Upper lobe of left lung (tissue), 6 donors: Measurements from ENCODE around the gene DCUN1D3. TPM values are rescaled to one million over a fixed set of nuclear protein-coding genes. Genes with fewer than 3 reads are reported as not detected.

Experiments used
- ATAC-seq, 2 donors: fragments of 200-7000 bp; cut with Tn5 transposase; one replicate each; pipeline ENCODE4 v1.9.1; 2022; ENCODE audit warnings: mild to moderate bottlenecking in 2 of 2, moderate library complexity in 2 of 2; ENCODE audit not compliant: low FRiP score in 2 of 2
- DNase-seq, 2 donors: peaks; one replicate each; pipeline ENCODE4 v3.0.0-alpha.2; 2019 to 2020
- H3K27ac ChIP-seq, 4 donors: fragments of 200-600 bp; sonication (generic); one replicate each; pipeline ENCODE4 v1.5.1; 2016 to 2019
- H3K27me3 ChIP-seq, 4 donors: fragments of 200-600 bp; sonication (generic); one replicate each; pipeline ENCODE4 v1.5.1; 2017 to 2019
- H3K36me3 ChIP-seq, 4 donors: fragments of 200-600 bp; sonication (generic); one replicate each; pipeline ENCODE4 v1.5.1; 2016 to 2019
- H3K4me1 ChIP-seq, 4 donors: fragments of 200-600 bp; sonication (generic); one replicate each; pipeline ENCODE4 v1.5.1; 2018 to 2019
- H3K4me3 ChIP-seq, 4 donors: fragments of 200-600 bp; sonication (generic); one replicate each; pipeline ENCODE4 v1.5.1; 2017 to 2019; ENCODE audit warnings: mild to moderate bottlenecking in 2 of 4, moderate library complexity in 1 of 4
- H3K9me3 ChIP-seq, 4 donors: fragments of 200-600 bp; sonication (generic); one replicate each; pipeline ENCODE4 v1.5.1; 2018 to 2019
- CTCF ChIP-seq, 6 experiments: fragments of 450-650 bp in 4 of 6; fragments of 200-600 bp in 2 of 6; sonication (generic) in 2 of 6; IDR thresholded peaks; one replicate each; pipeline ENCODE4 v1.5.1; 2016 to 2019; ENCODE audit warnings: antibody characterized with exemption in 6 of 6
- EP300 ChIP-seq, 4 donors: sonication (generic); formaldehyde crosslinking; IDR thresholded peaks; one replicate each; pipeline ENCODE4 v1.5.1; 2017; ENCODE audit warnings: antibody characterized with exemption in 4 of 4, control low read depth in 2 of 4
- POLR2A ChIP-seq, 4 donors: fragments of 450-650 bp; IDR thresholded peaks; one replicate each; pipeline ENCODE4 v1.5.1; 2016 to 2017; ENCODE audit warnings: antibody characterized with exemption in 4 of 4, mild to moderate bottlenecking in 2 of 4
- POLR2AphosphoS5 ChIP-seq, 2 donors: sonication (generic); formaldehyde crosslinking; IDR thresholded peaks; one replicate each; pipeline ENCODE4 v1.5.1; 2017; ENCODE audit warnings: antibody characterized with exemption in 2 of 2
- WGBS, 2 donors: methylation state at CpG; one replicate each; pipeline ENCODE4 v1.1.5; 2017 to 2018; 5-methylcytosine and 5-hydroxymethylcytosine counted together
- total RNA-seq, 6 donors: library from RNA; depleted of rRNA in 4 of 6; stranded (reverse); fragments of >200 nt in 4 of 6; gene quantifications; one replicate each; pipeline versions ENCODE4 v1.1.0 to v1.2.1, GENCODE V29; 2016 to 2021
- donor health status: DM: no; HTN: no; CAD: no; lungs with moderate emphysema.
- donor health status: DM: no; HTN: yes; CAD: no; lungs with severe emphysema.

Gene DCUN1D3
- total RNA-seq, 6 donors from 2014 or later, result 7.2 to 33.0 (median 19.3) TPM

GRCh38 chr16:20904507-20905081 is 4.4 kb upstream of the DCUN1D3 start:
- Histone ChIP-seq H3K4me1 (peaks cover 59 to 63% (median 61%) of the 10 kb centered on the region in 4 donors), H3K27ac (peak overlapping the region; percentile 64 to 99 (median 95)), H3K36me3 (no peaks in the 10 kb centered on the region), H3K4me3 (no peak overlapping the region), H3K9me3 (no peaks in the 10 kb centered on the region), H3K27me3 (no peaks in the 10 kb centered on the region)
- DNase-seq (peak in 1 of 2 donors; percentile 38), ATAC-seq (no peak)
- TF ChIP-seq POLR2A (IDR thresholded peaks at IDR 0.05) (peak in 1 of 4 donors; percentile 9), CTCF (IDR thresholded peaks at IDR 0.05) (peak in 1 of 6 experiments; percentile 12), POLR2AphosphoS5 (IDR thresholded peaks at IDR 0.05) (peak in 1 of 2 donors; percentile 41), EP300 (IDR thresholded peaks at IDR 0.05) (peak in 1 of 4 donors; percentile 4)
- WGBS, 2 donors, result 8 to 17% methylated on average over 3 of the region's 3 CpGs

GRCh38 chr16:20903899-20904506 is 3.8 kb upstream of the DCUN1D3 start:
- peak overlapping the region; percentile 64 to 99 (median 95) for H3K27ac ChIP-seq
- peaks cover 59 to 69% (median 64%) of the 10 kb centered on the region in 4 donors for H3K4me1 ChIP-seq
- ATAC-seq, result no peak

GRCh38 chr16:20903116-20903898 is 3.1 kb upstream of the DCUN1D3 start:
- Histone ChIP-seq H3K4me3 (no peak overlapping the region), H3K27ac (peak overlapping the region; percentile 95 to 99 (median 97)), H3K27me3 (no peaks in the 10 kb centered on the region), H3K4me1 (peaks cover 61 to 74% (median 67%) of the 10 kb centered on the region in 4 donors), H3K36me3 (no peaks in the 10 kb centered on the region), H3K9me3 (no peaks in the 10 kb centered on the region)
- WGBS, 2 donors, result 76 to 77% methylated on average over 4 to 5 of the region's 5 CpGs
- ATAC-seq (no peak), DNase-seq (no peak)
- TF ChIP-seq POLR2AphosphoS5 (IDR thresholded peaks at IDR 0.05) (no peak), POLR2A (IDR thresholded peaks at IDR 0.05) (no peak), EP300 (IDR thresholded peaks at IDR 0.05) (no peak), CTCF (IDR thresholded peaks at IDR 0.05) (no peak)

More at GRCh38 chr16:20903899-20904506, 3.8 kb upstream of the DCUN1D3 start:
- DNase-seq, result no peak
- no peak for TF ChIP-seq POLR2A (IDR thresholded peaks at IDR 0.05)
- no peak for TF ChIP-seq POLR2AphosphoS5 (IDR thresholded peaks at IDR 0.05)
- no peak for TF ChIP-seq CTCF (IDR thresholded peaks at IDR 0.05)
- no peak for TF ChIP-seq EP300 (IDR thresholded peaks at IDR 0.05)
- H3K4me3 ChIP-seq, result no peak overlapping the region
- no peaks in the 10 kb centered on the region for H3K27me3 ChIP-seq
- no peaks in the 10 kb centered on the region for H3K9me3 ChIP-seq
- 36 to 47% methylated on average over 5 of the region's 5 CpGs for WGBS, 2 donors
- no peaks in the 10 kb centered on the region for H3K36me3 ChIP-seq

DNA sequence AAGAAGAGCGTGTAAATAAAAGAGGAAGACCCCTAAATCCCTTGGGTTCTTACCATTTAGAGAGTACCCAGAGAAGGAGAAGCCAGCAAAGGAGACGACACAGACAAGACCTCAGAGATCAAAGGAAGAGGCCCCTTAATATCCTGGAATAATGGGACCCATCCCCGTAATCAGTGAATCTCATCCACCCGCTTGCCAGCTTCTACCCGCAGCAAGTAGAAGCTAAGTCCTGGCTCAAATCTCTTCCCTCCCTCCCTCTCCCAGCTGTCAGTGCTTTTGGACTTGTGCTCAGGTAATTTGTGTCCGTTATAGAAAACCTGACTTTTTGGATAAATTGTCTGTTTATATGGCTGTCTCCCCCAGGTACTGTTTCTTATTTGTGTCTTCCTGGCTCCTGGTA is 2.3 kb upstream of the DCUN1D3 start:
- Histone ChIP-seq H3K9me3 (no peaks in the 10 kb centered on the region), H3K36me3 (no peaks in the 10 kb centered on the region), H3K4me3 (peak overlapping the region in 1 of 4 donors; percentile 91), H3K27ac (peak overlapping the region; percentile 95 to 99 (median 97)), H3K4me1 (peaks cover 61 to 82% (median 69%) of the 10 kb centered on the region in 4 donors), H3K27me3 (no peaks in the 10 kb centered on the region)
- no peak for ATAC-seq
- 92 to 93% methylated on average over 6 of the region's 6 CpGs for WGBS, 2 donors
- DNase-seq, result no peak
- TF ChIP-seq CTCF (IDR thresholded peaks at IDR 0.05) (no peak), EP300 (IDR thresholded peaks at IDR 0.05) (no peak), POLR2A (IDR thresholded peaks at IDR 0.05) (no peak), POLR2AphosphoS5 (IDR thresholded peaks at IDR 0.05) (no peak)
